ENCODE results near the gene MIPEP.

MIPEP gene

DNA sequence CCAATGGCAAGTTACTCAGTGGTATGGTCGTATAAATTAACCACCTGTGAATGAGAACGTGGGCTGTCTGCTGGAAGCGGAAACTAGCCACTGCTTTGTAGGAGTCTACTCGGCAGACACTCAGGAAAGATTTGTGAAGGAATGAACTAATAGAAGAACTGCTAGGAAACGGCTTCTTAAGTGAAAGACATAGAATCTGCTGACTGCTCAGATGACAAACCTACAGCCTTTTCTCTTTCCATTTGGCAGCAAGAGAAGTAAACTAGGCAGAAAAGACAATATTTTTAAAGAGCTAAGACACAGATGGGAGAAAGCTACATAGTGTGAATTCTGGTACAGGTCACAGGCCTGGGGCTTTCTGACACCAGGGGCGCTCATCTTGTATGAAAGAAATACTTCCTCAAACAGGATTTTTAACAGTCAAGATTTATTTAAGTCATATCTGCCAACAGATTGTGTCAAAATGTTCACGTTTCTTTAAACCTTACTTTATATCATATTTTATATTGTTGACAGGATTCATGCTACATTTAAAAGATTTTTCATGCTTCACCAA lies 78.4 kb downstream of the MIPEP start:
- no peak for DNase-seq (ENCODE audit: low read depth)

DNA sequence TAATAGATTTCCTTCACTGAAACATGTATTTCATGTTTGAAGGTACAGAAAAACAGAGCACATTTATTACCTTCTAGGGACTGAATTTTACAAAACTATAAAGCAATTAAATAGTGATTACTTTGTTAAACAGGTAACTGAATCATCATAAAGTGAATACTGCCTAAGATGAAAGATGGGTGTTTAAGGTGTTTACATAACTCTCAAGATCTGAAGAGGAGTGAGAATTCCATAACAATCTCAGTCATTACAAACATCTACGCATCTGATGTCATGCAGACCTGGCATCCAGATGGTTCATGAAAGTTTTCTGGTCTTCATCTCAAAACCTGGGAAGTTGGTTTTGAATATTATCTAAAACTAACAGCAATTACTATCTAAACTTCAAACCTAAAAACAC lies 80.4 kb downstream of the MIPEP start:
- no peak for DNase-seq (ENCODE audit: low read depth)

DNA sequence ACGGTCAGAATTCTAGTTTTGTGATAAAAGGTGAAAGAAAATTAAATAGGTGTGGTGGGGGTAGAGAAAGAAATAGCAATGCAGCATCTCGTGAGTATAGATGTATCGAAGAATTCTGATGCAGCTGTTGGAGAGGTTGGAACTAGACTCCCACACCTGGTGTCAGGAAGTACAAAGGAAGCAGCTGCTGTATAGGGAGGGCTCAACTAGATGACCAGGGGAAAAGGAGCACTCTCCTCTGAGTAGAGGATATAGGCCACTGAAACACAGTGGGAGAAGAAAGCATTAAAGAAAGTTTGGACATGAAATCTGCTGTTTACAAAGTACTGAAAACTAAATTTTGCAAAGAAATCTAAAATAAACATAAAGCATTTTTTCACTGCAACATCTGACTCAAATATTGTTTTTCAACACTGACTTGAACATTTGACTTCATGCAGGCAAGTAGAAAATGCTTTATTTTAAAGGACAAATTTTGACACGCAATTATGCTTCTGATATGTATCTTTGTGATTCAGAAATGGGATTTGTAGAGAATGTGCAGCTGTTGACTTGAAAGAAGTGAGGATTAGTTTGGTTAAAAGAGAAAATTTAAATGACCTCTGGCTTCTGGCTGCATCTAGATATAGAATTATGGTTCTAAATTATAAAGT lies 82.2 kb downstream of the MIPEP start:
- DNase-seq (ENCODE audit: low read depth): no peak

DNA sequence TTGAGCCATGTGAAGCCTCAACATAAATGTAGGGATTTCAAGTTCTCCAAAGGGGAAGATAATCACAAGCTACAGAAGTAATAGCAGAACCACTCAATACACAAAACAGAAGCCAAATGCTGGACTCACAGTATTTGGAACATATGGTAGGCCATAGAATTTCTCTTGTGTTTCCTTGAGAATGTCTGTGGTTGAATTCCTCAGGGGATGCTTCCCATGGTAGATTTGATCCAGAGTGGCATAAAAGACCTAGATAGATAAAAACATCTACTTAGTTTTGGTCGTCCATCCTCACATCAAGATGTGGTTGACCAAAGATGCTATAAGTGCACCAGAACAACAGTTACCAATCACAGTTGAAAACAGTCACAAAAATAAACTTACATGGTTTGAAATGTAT lies 83.4 kb downstream of the MIPEP start:
- no peak for DNase-seq (ENCODE audit: low read depth)

DNA sequence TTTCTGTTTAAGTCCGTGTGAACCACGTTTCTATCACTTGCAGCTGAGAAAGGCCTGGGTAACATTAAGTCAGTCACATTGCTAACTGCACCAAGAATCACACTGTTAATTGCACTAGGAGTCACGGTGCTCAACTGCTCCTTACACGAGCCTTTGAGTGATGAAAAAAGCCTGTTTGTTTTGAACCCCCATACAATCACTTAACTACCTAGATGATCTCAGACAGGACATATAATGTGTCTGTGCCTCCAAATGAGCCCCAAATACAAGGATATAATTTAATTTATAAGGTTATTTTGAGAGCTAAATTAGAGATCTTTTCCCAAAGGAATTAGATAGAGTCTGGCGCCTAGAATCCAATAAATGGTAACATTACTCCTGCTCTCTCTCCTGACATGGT lies 84.1 kb downstream of the MIPEP start:
- DNase-seq (ENCODE audit: low read depth): no peak

DNA sequence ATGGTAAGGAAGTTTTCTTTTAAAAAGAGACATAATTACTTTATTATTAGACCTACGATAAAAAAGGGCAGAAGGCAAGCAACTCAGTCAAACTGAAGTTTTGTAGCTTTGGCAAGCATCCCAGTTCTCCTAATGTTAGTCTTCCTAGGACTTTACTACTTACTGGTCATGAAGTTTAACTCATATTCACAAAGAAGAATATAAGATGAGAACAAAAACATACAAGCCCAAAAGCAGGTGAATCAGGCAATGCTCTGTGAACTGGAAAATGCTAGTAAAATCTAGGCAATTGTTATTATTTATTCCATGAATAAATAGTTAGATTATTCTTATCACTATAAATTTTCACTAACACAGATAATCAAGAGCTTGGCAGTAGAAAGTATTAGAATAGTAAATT lies 85.0 kb downstream of the MIPEP start:
- no peak for DNase-seq (ENCODE audit: low read depth)

DNA sequence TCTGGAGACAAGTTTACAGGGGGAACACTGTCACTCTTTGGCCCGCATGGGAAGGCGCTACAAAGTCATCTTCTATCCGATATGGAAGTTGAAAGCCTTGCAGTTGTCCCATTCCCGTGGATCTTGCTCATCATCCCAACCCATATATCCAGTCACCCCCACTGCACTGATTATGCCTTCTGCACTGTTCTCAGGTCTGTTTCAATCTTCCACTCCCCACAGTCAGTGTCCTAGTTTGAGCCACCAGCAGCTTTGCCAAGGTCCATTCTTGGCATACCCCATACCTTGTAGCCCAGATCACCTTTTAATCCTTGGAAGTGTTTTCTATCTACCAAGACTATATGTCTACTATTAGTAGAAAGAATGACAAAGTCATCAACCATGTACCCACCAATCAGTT lies 88.1 kb downstream of the MIPEP start:
- no peak for DNase-seq (ENCODE audit: low read depth)

DNA sequence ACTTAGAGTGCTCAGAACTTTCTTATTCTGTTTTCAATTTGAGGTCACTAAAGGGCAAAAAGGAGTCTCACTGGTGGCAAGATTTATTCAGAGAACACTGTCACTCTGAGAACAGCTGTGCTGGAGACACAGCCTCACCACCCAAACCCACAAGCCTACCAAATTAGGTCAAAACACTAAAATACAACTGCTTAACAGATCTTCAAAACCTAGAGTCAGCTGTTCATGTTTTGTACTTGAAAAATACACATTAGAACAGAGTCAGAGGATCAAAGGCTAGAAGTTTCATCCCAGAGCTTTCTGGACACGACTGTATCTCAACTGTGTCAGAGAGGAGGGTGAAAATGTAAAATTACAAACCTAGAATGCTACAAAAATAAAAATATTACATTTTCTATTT lies 89.3 kb downstream of the MIPEP start:
- DNase-seq (ENCODE audit: low read depth): no peak

DNA sequence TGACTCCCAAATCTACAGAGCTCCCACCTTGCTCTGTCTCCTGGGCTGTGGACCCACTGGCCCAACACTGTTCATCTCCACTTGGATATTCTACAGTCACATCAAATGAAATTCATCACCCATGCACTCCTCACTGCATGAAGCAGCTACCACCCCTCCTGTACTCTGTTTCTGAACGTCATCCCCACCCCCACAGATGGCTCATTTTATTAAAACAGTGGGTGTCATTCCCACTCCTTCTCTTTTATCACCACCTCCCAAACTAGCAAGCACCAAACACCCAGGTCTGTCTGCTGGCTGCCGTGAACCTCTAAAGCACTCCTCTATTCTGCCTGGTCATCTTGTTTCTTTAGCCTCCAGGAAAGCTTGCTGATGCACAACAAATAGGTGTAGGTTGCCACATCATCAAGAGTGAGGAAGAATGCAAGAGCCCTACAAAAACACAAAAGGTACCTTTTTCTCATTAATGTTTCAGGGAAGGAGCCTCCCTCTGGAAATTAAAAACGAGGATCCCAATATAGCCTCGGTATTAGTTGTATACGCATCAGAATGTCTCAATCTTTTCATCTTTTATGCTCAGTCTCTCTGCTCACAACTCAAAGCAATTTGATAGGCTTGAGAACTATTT lies 91.8 kb downstream of the MIPEP start:
- DNase-seq (ENCODE audit: low read depth): no peak

DNA sequence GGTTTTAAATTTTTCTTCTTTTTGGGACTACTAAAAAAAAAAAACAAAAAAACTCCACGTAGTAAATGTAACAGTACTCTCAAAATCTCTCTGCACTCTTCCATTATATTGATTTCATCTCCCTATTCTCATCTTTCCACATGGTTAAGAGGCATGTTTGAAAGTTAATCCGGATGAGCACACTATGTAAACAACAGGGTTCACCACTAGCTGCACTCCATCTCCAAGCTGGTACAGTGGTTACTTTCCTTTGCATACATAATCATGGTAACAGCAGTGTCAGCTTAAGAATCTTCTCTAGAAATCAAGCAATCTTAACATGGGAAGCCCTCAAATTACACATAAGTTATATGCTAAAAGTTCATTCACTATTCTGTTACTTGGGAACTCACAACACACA lies 92.6 kb downstream of the MIPEP start:
- no peak for DNase-seq (ENCODE audit: low read depth)

DNA sequence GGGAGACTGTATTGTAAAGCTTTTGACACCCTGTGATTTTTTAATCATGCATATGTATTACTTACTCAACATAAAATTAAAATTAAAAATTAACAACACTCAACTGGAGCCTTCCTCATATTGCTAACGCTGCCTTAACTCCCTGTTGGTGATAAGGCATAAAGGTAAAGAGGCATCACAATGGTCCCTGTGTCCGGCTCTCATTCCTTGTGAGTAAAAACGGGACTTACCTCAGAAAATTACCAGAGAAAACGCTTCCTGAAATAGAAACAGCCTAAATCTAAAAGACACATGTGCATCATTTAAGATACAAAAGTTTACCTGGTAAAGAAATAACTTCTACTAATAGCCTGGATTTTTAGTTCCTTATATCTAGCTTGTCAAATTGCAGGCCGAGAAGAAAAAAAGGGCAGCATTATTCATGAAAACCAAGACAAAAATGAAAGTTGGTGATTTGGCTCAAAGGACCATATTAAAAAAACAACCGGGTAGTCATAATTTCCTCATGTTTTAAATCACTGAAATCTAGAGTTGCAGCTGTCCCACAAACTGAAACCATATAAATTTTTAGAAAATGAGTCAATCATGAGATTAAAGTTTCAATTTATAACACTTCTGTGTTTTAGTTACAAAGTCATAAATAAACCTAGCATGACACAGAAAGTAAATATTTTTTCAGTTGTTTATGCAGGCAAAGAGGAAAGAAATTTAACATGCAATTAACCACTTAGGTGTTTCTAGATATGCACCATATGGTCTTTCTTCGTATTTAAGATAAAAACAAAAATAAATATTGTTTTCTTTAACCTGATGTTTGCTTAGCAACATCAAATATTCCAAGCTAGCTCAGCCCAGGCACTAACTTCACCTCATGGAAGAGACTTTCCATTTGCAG lies 94.7 kb downstream of the MIPEP start:
- DNase-seq (ENCODE audit: low read depth): peak; percentile 23

DNA sequence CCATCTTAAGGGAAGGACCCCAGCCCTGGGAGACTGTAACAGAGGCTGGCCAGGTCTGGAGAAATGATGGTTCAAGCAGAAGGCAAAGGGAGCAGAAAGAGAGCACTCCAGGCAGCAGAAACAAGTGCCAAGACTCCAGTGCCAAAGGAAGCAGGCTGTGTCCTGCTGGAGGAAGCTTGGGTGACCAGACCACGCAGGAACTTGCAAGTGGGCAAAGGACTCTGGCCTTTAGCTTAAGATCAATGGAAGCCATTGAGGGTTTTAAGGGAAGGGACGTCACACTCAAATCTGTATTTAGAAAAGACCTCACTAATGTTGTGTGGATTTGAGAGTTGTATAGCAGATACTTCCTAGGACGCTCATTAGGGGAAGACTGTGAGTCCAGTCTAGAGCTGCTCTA lies 95.5 kb downstream of the MIPEP start:
- no peak for DNase-seq (ENCODE audit: low read depth)

DNA sequence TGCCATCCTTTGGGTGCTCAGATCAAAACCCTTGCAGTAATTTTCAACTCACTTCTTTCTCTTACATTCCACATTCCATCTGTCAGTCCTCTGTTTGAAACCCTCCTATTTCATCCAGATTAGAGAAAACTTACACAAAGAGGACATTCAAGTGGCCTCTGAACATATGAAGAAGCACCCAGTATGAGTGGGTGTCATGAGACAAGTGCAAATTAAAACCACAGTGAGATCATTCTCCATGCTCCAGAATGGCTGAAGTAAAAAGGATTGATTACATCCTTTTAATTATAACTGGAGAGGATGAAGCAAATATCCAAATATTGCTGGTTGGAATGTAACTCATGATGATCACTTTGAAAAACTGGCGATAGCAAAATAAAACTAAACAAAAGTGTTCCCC lies 96.5 kb downstream of the MIPEP start:
- no peak for DNase-seq (ENCODE audit: low read depth)

DNA sequence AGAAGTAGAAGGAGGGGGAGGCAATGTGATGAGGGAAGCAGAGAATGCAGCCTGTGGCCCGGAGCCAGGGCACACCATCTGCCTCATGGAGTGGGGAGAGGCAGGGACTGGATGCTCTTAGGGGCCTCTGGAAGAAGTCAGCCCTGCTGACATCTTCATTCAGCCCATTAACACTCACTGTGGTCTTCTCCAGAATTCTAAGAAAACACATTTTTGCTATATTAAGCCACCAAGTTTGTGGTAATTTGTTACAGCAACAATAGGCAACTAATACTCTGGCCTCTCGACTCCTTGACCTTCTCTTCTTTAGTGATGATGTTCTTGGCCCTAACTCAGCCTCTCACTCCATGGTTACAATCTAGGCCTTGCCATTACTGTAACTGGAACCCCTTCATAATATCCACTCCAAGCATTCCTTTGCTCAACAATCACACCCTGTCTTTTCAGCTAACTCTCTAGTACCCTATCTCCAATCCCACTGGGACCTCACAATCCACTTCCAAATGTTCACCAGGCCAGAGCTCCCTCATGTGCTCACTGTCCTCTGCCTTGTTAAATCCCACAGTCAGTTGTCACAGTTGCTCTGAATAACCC lies 98.5 kb downstream of the MIPEP start:
- peak; percentile 74 for DNase-seq (ENCODE audit: low read depth)

DNA sequence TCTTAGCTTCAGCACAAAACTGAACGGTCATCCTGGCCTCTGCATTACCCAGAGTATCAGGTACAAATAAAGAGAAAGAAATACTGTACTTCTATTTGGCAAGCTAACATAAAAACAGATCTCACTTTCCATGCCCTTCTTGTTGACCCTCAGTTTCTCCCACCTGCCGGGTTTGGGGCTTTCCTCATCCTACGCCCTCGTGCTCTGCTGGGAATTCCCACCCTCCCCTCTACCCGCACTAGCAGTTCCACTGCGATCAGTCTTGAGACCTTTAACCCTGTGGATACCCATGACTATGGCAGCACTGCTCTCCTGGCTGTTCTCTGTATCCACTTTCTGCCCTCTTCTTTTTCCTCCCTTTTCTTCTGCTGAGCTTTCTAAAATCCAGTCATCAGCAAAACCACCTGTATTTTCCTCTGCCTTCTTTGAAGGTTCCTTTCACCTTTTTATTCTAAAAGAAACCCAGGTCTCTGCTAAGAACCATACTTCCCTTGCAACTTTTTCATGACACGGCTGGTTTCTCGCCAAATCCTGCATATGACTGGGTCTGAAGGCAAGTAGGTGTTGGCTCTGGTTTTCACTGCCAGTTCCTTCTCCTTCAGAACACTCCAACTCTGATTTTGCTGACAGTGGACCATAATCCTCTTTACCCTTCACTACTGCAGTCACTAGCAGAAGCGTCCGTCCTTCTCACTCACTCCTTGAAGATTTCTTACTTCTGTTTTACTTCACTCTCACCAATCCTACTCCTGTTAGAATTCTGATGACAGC lies 99.4 kb downstream of the MIPEP start:
- DNase-seq (ENCODE audit: low read depth): no peak

DNA sequence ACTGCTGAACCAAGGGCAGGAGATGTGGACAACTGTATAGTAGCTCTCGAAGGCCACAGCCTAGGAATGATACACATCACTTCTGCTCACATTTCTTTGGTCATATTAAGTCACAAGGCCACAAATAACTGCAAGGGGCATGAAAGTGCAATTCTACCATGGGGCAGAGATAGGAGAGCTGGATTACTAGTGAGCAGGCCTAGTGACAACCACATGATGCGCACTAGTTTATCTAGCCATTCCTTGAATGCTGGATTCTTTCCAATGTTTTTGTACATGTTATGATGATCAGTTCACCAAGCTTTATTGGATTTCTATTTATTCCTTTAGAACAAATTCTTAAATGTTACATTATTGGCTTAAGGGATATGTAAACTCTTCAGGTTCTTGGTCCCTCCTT lies 100.7 kb downstream of the MIPEP start:
- no peak for DNase-seq (ENCODE audit: low read depth)

DNA sequence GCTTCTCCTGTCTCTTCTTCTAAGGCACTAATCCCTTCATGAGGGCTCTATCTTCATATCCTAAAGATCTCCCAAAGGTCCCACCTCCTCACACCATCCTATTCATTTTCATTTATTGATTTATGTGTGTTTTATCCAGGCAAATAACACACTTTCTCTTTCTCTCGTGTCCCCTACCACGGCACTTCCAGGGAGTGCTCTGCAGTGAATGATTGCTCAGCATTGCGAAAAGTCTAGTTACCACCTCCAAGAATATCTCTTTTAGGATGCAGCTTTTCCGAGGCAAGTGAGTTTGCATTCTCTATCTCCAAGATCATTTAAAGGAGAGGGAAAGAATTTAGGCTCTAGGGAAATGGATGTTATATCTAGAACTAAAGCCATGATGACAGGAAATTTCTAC lies 101.7 kb downstream of the MIPEP start:
- DNase-seq (ENCODE audit: low read depth): no peak

DNA sequence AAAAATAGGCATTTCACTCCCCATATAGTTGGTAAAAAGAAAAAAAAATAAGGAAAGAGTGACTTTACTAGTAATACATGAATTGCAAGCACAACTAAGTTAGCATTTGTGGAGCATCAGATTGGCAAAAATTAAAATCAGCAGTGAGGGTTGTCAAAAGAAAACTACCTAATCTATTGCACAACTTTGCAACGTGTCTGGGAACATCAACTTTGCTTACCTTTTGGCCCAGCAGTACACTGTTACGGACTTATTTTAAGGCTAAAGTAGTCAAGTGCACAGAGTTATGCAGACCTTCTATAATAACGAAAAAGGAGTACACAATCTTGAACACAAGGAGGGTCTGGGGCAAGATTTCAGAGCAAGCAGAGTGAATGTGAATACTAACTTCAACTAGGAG lies 102.6 kb downstream of the MIPEP start:
- no peak for DNase-seq (ENCODE audit: low read depth)

DNA sequence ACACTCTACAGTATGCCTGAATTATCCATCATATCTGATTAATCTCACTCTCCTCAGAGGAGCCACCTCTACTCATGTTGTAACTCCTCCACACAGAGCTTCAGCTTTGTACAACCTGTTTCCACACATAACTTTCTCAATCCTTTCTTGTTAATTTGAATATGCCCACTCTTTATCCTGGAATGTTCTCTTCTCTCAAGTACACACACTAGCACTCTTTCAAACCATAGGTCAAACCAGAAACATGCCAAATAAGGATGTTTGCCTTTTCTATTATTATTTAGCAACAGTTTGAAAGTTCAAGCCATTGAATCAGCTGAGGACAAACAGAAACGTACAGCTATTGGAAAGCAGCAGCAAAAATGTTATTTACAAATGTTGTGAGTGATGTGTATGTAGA lies 110.3 kb downstream of the MIPEP start:
- DNase-seq (ENCODE audit: low read depth): no peak

DNA sequence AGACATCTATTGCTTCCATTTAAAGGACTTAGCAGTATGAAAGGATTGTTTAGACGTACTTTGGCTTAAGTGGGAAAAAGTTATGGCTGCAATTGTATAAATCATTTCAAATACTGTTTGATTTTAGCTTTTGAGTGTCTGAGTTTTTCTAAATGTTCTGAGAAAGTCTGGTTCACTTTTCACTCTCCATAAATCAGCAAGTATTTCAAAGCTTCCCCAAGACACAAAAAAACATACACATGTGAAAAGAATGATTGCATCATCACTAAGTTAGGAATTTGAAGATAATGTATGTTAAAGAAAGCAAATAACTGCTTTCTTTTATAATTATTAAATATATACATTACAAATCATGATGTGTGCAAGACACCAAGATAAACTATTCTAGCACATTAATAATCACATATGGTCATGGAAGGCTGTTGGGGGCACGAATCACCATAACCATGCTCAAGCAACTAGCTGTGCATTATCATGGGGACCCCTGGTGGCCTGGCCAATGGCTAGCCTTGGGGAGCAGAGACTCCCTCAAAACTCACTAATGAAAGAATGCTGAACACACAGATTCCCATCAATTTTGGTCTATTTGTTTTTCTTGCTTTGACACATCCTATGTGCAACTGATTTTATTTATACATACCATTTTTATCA lies 111.1 kb downstream of the MIPEP start:
- no peak for DNase-seq (ENCODE audit: low read depth)

DNA sequence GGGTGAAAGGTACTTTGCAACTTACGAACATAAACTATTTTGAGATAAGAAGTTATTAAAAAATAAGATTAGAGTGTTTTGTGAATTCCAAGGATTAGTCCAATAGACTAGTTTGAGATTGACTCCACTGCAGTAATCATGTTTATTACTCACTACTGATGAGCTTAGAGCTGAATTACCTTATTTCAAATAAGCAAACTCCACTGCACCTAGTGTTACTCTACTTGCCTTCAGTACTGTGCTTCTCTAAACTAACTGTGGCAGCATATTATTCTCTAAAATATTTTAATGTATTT lies 111.7 kb downstream of the MIPEP start:
- no peak for DNase-seq (ENCODE audit: low read depth)

Data from HS-27A (cell line).